HG03025 (cell line): ENCODE measurements around the gene ZNRD2.

Experiments
- ATAC-seq: cut with Tn5 transposase; IDR thresholded peaks from one replicate; pipeline ENCODE4 v1.9.1; 2021; ENCODE audit warnings: mild to moderate bottlenecking, moderate library complexity; ENCODE audit not compliant: unreplicated experiment, low FRiP score

Gene ZNRD2

DNA sequence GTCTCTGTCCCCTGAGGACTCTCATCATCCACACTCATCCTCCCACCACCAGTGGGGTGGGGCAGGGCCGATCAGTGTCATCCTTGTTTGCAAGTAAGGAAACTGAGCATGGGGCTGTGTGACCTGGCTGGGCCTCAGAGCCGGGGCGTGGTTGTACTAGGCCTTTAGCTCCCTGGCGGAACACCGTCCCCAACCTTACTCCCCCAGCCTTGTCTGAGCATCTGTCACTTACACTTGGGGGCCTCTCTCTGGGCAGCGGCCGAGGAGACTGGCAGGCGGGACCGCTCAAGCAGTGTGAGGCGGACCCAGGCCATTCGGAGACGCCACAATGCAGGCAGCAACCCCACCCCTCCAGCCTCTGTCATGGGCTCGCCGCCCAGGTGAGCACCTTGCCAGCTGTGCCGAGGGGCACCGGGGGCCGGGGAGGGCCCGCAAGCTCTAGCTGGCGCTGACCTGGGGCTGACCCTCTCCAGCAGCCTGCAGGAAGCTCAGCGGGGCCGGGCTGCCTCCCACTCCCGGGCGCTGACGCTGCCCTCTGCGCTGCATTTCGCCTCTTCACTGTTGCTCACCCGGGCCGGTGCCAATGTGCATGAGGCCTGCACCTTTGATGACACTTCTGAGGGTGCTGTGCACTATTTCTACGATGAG lies 49.1 kb downstream of the ZNRD2 start:
- ATAC-seq = no peak

DNA sequence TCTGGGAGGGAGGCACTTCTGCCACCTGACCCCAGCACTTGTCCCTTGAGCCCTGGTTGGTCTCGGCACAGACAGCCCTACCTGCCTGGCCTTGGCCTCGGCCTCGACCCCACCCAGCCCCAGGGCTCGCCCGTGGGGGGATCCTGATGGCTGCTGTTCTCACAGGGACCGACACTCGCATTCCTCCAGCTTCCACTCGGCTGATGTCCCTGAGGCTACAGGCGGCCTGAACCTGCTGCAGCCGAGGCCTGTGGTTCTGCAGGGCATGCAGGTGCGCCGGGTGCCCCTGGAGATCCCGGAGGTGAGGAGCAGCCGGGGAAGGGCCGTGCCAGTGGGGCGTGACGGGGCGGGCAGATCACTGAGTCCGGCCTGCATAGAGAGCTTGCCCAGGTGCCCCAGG lies 50.4 kb downstream of the ZNRD2 start:
- no peak for ATAC-seq

DNA sequence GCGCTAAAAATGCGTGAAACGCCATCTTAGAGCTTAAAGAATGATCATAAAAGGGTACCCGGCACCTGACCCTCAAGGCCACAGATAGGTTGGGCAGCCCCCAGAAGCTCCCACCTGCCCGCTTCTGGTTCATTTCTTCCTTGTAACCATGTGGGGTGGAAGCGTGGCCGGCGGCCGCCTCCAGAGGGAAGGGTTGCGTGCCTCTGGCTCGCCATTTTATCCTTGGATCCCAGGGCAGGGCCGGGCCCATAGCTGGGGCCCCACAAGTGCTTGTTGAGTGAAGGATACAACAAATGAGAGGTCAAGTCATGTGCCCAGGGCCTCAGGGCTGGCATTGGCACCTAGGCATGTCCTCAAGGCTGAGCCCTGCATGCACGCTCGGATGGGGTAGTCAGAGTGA lies 51.2 kb downstream of the ZNRD2 start:
- ATAC-seq = no peak
